Testis (tissue), 3 donors: ENCODE data around the gene PPP1R1A. TPM values are rescaled to one million over a fixed set of nuclear protein-coding genes. Genes with fewer than 3 reads are reported as not detected.

ENCODE experiments used
- DNase-seq: peaks from one replicate; pipeline ENCODE4 v3.0.0-alpha.2; 2019
- H3K27ac ChIP-seq, 2 donors: fragments of 200-600 bp; sonication (generic); one replicate each; pipeline ENCODE4 v1.5.1; 2019
- H3K27me3 ChIP-seq: fragments of 200-600 bp; sonication (generic); one replicate; pipeline ENCODE4 v1.5.1; 2019
- H3K36me3 ChIP-seq: fragments of 200-600 bp; sonication (generic); one replicate; pipeline ENCODE4 v1.5.1; 2017; ENCODE audit warnings: low read depth; ENCODE audit errors: missing control alignments
- H3K4me1 ChIP-seq: fragments of 200-600 bp; sonication (generic); one replicate; pipeline ENCODE4 v1.5.1; 2019
- H3K4me3 ChIP-seq, 2 donors: fragments of 200-600 bp; sonication (generic); one replicate each; pipeline ENCODE4 v1.5.1; 2017 to 2019
- H3K9me3 ChIP-seq: fragments of 200-600 bp; sonication (generic); one replicate; pipeline ENCODE4 v1.5.1; 2017
- POLR2A ChIP-seq: fragments of 450-650 bp; IDR thresholded peaks from one replicate; pipeline ENCODE4 v1.6.1; 2017; ENCODE audit warnings: antibody characterized with exemption, mild to moderate bottlenecking, moderate library complexity
- WGBS, 2 donors: methylation state at CpG; one replicate each; pipeline ENCODE4 v1.1.5; 2018; 5-methylcytosine and 5-hydroxymethylcytosine counted together
- intact Hi-C: fragments of 100-400 bp; cut with DNase I; formaldehyde crosslinking; loops from one replicate; pipeline ENCODE4 v1.15.1; 2023; ENCODE audit warnings: low total_unique reads
- polyA plus RNA-seq: library from polyadenylated mRNA; stranded (reverse); fragments of 350-450 nt; fragmentation: Illumina TruSeq; extraction: RNeasy Lipid Tissue Mini Kit (QIAGEN cat#74804); gene quantifications from one replicate; pipeline ENCODE4 v1.2.3, GENCODE V29; 2014; ENCODE audit warnings: low read depth, low replicate concordance; ENCODE audit not compliant: insufficient read depth
- total RNA-seq, 2 donors: library from RNA; depleted of rRNA; stranded (reverse); fragments of >200 nt; gene quantifications; one replicate each; pipeline ENCODE4 v1.2.3, GENCODE V29; 2016
- TF ChIP-seq, protein P1 (sequence below), 3 experiments: fragments of 450-650 bp in 2 of 3; fragments of 200-600 bp in 1 of 3; sonication (generic) in 1 of 3; IDR thresholded peaks; one replicate each; pipeline ENCODE4 v1.5.1; 2016 to 2019; ENCODE audit warnings: antibody characterized with exemption in 3 of 3, mild to moderate bottlenecking in 2 of 3, moderate library complexity in 1 of 3

The PPP1R1A gene
- total and polyA plus RNA-seq, 3 donors from 2014 or later = 6.1 to 6.9 (median 6.3) TPM

DNA sequence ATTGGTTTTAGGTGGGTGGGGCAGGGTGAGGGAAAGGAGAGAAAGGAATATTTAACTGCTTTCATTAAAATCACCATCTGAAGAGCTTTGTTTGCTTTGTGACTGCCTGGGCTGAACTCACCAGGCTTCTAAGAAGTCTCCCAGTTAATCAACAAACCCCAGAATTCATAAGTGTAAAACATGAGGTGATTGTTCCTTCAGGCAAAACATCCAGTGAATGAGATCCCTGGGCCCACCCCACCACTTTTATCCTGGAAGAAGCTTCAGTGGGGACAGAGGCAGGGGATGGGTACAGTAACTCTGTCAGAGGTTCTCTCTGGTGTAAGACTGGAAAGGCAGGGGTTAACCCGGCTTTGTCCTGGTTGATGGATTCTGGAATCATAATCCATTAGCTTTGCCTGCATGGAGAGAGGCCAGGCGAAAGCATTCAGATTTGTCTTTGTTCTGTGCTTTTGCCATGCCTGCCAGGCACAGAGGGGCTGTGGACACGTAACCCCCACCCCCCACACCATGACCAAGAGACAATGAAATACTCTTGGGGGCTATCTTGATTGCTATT lies 22.4 kb downstream of the PPP1R1A start:
- 64% methylated on average over 3 of the region's 3 CpGs for WGBS, 2 donors
- no peak for TF ChIP-seq POLR2A
- TF ChIP-seq, protein P1, sequence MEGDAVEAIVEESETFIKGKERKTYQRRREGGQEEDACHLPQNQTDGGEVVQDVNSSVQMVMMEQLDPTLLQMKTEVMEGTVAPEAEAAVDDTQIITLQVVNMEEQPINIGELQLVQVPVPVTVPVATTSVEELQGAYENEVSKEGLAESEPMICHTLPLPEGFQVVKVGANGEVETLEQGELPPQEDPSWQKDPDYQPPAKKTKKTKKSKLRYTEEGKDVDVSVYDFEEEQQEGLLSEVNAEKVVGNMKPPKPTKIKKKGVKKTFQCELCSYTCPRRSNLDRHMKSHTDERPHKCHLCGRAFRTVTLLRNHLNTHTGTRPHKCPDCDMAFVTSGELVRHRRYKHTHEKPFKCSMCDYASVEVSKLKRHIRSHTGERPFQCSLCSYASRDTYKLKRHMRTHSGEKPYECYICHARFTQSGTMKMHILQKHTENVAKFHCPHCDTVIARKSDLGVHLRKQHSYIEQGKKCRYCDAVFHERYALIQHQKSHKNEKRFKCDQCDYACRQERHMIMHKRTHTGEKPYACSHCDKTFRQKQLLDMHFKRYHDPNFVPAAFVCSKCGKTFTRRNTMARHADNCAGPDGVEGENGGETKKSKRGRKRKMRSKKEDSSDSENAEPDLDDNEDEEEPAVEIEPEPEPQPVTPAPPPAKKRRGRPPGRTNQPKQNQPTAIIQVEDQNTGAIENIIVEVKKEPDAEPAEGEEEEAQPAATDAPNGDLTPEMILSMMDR (IDR thresholded peaks at IDR 0.05) = no peak
- no peak overlapping the region for H3K27ac ChIP-seq
- no peak overlapping the region for H3K4me3 ChIP-seq
- DNase-seq = no peak
- no peaks in the 10 kb centered on the region for H3K36me3 ChIP-seq
- H3K27me3 ChIP-seq = no peaks in the 10 kb centered on the region
- no peaks in the 10 kb centered on the region for H3K4me1 ChIP-seq
- intact Hi-C loops = no loop called here
- no peaks in the 10 kb centered on the region for H3K9me3 ChIP-seq

DNA sequence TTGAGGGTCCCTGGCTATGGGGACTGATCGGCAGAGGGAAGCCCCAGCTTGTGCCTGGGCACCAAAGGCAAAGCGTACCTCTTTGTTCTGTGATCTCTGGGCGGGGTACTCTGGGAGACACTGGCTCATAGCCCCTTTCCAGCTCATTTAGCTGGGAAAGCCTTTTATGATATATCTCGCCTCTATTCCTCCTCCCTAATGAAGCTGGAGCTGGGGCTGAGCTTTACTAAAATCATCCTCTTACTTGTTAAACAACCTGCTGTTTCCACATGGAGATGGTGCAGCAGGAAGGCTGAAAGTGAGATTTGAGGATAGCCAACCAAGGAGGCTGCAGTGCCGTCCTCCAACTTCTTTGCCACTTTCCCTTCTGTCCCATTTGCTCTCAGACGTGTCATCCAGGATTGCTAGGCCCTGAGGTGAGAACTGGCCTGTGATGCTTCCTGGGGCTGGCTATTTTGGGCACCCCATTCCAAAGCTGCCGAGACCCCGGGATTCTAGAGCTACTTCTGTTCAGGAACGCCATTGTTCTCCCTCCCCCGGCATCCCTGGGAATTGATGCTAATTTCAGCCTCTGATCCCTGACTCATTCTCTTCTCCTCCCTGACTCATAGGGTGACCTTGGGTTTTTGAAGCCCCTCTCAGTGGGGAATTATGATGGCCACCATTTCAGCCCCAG lies 23.0 kb downstream of the PPP1R1A start:
- no peaks in the 10 kb centered on the region for H3K27me3 ChIP-seq
- DNase-seq = no peak
- TF ChIP-seq, protein P1 (IDR thresholded peaks at IDR 0.05) = no peak
- no peak for TF ChIP-seq POLR2A
- H3K4me1 ChIP-seq = no peaks in the 10 kb centered on the region
- intact Hi-C loops = no loop called here
- no peak overlapping the region for H3K27ac ChIP-seq
- no peaks in the 10 kb centered on the region for H3K36me3 ChIP-seq
- no peaks in the 10 kb centered on the region for H3K9me3 ChIP-seq
- no peak overlapping the region for H3K4me3 ChIP-seq
- 68 to 81% methylated on average over 10 of the region's 10 CpGs for WGBS, 2 donors

DNA sequence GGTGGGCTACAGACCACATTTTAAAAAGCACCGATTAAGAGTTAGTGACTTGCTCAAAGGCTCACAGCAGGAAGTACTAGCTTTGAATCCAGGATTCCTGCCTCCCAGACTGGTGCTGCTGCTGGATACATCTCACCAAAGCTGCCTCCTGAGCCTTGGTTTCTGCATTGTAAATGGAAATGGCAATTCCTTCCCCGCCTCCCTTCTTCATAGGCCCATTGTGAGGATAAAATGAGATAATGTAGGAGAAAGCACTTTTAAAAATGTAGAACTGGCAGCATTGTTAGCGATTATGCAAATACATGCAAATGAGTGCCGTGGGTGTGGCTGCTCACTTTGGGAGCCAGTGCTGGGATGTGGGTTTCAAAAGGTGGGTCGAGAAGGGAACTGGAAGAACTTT lies 23.7 kb downstream of the PPP1R1A start:
- H3K9me3 ChIP-seq = no peaks in the 10 kb centered on the region
- intact Hi-C loops = no loop called here
- no peak overlapping the region for H3K27ac ChIP-seq
- no peaks in the 10 kb centered on the region for H3K27me3 ChIP-seq
- H3K36me3 ChIP-seq = no peaks in the 10 kb centered on the region
- TF ChIP-seq, protein P1 (IDR thresholded peaks at IDR 0.05) = no peak
- no peak for TF ChIP-seq POLR2A
- no peak for DNase-seq
- H3K4me3 ChIP-seq = no peak overlapping the region
- H3K4me1 ChIP-seq = no peaks in the 10 kb centered on the region
- WGBS, 2 donors = 71 to 72% methylated on average over 5 of the region's 5 CpGs

DNA sequence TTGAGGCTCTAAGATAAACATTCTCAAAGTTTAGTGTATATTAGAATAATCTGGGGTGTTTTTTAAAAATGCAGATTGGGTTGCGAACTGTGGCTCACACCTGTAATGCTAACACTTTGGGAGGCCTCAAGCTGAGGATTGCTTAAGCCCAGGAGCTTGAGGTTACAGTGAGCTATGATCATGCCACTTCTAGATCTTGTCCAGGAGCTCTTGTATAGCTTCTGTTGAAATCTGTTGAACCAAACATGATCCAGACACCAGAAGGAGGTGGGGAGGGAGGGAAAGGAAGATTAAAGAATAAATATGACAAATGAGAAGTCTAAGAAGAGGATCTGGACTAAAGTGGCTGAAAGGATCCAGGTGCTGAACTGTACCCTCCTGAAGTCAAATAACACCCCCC lies 24.7 kb downstream of the PPP1R1A start:
- H3K27ac ChIP-seq = no peak overlapping the region
- intact Hi-C loops = no loop called here
- no peak overlapping the region for H3K4me3 ChIP-seq
- no peaks in the 10 kb centered on the region for H3K27me3 ChIP-seq
- H3K9me3 ChIP-seq = no peaks in the 10 kb centered on the region
- no peaks in the 10 kb centered on the region for H3K36me3 ChIP-seq
- no peaks in the 10 kb centered on the region for H3K4me1 ChIP-seq
- 95 to 97% methylated on average over 1 of the region's 1 CpG for WGBS, 2 donors
- DNase-seq = no peak
- TF ChIP-seq, protein P1 (IDR thresholded peaks at IDR 0.05) = no peak
- no peak for TF ChIP-seq POLR2A
